ENCODE results near the gene HYDIN.

Gene HYDIN

DNA sequence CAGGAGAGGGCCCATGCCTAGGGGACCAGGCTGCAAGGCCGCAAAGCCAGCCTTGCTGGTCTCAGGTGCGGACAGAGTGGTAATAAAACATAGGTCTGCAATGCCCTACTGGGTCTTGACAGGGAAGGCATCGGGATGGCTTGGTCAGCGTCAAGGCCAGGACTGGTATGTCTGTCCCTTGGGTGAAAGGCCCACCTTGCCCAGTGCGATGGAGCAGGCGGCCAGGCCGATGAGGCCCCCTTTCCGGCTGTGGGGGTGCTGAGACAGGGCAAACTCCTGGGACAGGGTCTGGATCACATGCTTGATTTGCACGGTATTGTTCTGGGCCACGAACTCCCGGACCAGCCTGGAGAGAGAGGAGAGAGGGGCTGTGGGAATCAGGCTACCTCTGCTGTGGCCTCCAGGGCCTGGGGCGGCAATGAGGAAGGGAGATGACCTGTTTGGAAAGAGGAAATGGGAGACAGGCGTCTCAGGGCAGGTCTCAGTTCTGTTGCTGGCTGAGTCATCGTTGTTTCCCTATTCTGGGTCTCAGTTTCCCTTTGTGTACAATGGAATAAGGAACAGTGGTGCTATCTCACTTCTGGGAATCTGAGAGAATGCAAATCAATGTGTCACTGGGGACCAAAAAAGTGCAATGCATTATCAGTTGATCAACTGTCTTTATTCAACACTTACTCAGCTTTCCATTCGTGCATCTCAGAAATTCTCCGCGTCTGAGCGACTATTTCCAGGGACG, 444.3 kb downstream of the HYDIN start:
- no peak for DNase-seq (ENCODE audit: low spot score)

DNA sequence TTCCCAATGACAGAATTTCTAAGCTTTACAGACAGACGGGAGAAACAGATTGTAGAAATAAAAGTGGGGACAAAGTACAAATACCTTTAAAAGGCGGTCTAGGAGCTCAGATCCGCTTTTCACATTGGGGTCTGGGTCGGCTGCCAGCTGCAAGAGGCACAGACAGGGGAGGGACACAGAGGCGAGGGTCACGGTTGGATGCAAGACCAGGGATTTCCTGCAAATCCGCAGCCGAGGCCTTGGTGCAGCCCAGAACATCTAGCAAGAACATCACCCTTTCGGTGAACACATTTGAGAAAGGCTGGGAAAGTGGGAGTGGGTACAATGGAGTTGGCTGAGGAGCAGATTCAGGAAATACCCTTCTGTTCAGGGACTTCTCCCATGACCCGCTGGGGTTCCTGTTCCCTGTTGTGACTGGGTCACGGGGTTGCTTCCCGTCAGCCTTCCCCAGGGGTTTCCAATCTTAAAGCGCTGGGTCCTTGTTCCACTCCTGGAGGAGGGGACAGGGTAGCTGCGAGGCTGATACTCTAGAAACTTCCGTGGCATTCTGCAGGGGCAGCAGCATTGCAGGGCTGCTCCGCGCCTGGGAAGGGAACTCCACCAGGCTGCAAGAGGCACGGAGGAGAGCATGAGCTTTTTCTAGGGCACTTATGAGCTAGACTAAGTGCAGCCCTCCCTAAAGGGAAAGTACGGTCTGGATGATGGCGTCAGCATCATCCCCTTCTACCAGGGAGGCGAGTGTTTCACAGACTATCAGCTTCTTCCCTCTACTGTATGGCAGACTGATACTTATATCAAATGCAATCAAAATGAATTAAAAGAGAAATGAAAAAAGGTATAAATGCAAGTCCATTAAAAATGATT, 445.6 kb downstream of the HYDIN start:
- DNase-seq (ENCODE audit: low spot score), result no peak

DNA sequence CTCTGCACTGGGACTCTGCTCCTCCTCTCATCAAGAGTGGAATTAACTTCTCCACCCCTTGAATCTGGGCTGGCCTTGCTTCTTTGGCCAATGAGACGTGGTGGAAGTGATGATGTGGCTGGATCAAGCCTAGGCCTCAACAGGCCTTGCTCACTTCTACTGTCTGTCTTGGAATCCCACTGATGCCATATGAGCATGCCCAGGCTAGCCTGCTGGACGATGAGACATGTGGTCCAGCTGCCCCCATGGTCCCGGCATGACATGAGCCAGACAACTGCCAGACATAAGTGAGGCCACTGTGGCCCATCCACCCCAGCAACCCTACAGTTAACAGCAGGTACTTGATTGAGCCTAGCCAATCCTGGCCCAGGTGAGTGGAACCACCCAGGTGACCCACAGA, 448.3 kb downstream of the HYDIN start:
- no peak for DNase-seq (ENCODE audit: low spot score)

GRCh38 chr16:70781800-70782199, 448.7 kb downstream of the HYDIN start:
- DNase-seq (ENCODE audit: low spot score), result no peak

- DNase-seq (ENCODE audit: low spot score), result no peak
Measured at GRCh38 chr16:70780546-70780945, 450.0 kb downstream of the HYDIN start.

DNA sequence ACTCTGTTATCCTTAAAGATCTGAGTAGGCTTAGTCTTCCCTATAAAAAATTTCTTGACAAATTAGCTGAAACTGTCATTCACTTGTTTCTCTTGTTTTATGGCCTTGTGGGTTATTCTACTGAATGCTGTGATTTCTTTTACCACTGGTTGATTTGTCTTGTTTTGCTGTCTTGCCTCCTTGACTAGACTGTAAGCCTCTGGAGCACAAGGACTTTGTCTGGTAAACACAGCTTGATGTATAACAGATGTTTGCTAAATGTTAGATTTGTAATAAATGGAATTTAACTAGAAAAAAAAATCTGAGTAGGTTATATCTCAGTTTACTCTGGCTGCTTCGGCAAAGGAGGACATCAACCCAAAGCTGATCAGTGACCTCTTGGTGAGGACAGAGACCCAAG, 451.2 kb downstream of the HYDIN start:
- DNase-seq (ENCODE audit: low spot score), result no peak

DNA sequence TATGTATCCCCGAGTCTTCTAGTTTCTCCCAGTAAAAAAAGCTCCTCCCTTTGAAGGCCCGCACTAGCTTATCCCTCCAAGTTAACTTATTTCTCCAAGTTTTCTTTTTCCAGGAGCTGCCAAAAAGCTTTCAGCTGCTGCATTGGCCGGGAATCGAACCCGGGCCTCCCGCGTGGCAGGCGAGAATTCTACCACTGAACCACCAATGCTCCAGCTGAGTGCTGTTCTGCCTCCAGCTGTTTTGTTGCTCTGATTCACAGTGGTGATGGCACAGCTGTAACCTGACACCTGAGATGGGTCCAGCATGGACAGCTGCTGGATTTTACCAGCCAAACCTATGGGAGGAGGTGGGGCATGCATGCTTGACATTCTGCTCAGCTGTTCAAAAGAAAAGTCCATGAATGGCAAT, 451.6 kb downstream of the HYDIN start:
- peak; percentile 88 for DNase-seq (ENCODE audit: low spot score)

DNA sequence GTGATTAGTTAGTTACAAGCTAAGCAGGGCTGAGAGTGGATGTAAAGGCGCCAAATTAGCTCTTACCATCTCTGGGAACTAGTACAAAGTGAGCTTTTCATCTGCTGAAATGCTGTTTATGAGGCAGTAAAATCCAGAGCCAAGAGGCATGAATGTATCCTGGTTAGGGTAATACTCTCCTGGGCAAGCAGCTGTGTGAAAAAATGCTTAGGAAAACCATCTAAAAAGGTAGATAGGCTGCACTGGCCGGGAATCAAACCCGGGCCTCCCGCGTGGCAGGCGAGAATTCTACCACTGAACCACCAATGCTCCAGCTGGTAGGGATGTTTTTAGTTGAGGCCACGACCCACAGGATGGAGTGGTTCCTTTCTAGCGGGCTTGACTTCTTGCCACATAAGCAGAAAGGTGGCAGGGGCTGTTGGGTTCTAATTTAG, 452.5 kb downstream of the HYDIN start:
- DNase-seq (ENCODE audit: low spot score), result peak; percentile 17

DNA sequence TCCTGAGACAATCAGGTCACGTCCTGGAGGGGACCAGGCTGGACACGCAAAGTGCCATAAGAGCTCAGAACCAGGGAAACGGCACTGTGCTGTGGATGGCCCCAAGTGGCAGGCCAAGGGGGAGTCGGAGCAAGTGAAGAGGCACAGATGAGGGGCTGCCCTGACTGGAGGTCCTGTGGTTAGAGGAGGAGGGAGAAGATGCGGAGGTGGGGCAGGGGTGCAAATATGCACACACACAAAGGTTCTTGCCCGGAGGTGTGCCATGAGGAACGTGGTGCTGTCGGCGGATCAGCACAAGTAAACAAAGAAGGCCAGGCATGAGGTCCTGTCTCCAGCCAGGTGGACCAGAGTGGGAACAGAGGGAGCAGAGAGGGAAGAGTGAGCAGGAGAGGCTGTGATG, 453.0 kb downstream of the HYDIN start:
- DNase-seq (ENCODE audit: low spot score), result no peak

GRCh38 chr16:70775399-70775798, 455.1 kb downstream of the HYDIN start:
- DNase-seq (ENCODE audit: low spot score), result no peak

GRCh38 chr16:70774261-70774660, 456.3 kb downstream of the HYDIN start:
- no peak for DNase-seq (ENCODE audit: low spot score)

- DNase-seq (ENCODE audit: low spot score), result no peak
Measured at GRCh38 chr16:70772493-70772892, 458.0 kb downstream of the HYDIN start.

- peak; percentile 75 for DNase-seq (ENCODE audit: low spot score)
Measured at GRCh38 chr16:70770626-70771552, 459.6 kb downstream of the HYDIN start.

DNA sequence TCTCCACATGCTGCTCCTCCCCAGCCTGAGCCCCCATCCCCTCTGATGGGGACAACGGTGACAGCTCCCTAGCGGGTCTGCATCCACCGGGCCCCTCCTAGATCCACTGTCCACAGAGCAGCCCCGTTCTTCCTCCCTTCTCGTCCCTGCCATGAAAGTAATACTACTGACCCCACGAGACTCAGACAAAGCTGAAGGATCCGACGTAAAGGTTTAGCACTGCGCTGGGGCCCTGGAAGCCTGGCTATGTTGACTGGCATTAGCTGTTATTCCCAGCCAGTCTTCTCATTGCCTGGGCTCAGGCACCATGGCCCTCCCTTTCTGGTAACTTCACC, 460.3 kb downstream of the HYDIN start:
- no peak for DNase-seq (ENCODE audit: low spot score)

- DNase-seq (ENCODE audit: low spot score), result no peak
Measured at GRCh38 chr16:70769761-70770160, 460.8 kb downstream of the HYDIN start.

DNA sequence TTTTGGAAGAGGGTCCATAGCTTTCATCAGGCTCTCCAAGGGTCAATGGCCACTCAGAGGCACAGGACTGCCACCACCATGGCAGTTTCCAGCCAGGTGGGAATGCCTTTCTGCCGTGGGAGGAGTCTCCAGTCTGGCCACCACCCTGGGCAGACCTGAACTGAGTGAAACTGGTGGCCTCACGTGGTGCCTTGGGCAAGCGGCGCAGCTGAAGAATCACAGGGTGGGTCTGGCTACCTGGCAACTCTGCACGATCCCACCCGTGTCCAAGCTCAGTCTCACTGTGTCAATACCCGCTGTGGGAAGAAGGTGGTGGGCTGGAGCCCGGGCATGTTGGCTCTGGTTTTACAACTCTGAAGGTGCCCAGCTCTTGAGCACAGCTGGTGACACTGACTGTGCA, 461.4 kb downstream of the HYDIN start:
- DNase-seq (ENCODE audit: low spot score), result no peak

GRCh38 chr16:70768203-70768580, 462.3 kb downstream of the HYDIN start:
- no peak for DNase-seq (ENCODE audit: low spot score)

- DNase-seq (ENCODE audit: low spot score), result no peak
Measured at GRCh38 chr16:70767377-70768202, 462.9 kb downstream of the HYDIN start.

- DNase-seq (ENCODE audit: low spot score), result no peak
Measured at GRCh38 chr16:70766658-70767057, 463.9 kb downstream of the HYDIN start.

DNA sequence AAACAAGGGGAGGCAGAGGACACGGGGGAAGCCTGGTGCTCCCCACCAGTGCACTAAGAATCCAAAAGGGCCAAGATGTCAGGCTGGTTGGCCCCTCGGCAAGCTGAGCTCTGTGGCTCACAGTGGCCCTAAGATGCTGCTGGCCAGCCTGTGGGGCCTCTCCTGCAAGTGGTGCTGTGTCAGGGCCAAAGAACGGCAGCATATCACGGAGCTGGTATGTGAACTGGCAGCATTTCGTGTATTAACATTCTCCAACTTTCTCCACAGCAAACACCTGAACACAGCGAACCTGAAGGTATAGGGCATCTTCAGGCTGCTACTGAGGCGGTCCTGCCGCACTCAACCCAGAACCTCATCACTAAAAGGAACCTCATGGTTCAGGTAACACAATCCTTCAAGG, 464.3 kb downstream of the HYDIN start:
- DNase-seq (ENCODE audit: low spot score), result no peak

GRCh38 chr16:70765491-70765890, 465.0 kb downstream of the HYDIN start:
- no peak for DNase-seq (ENCODE audit: low spot score)

- no peak for DNase-seq (ENCODE audit: low spot score)
Measured at GRCh38 chr16:70764632-70765031, 465.9 kb downstream of the HYDIN start.
